HepG2 (cell line): ENCODE measurements around the gene FBXO33. TPM values are rescaled to one million over a fixed set of nuclear protein-coding genes. Genes with fewer than 3 reads are reported as not detected.

ENCODE experiments used
- FOXK1 ChIP-seq: sonication (generic); formaldehyde crosslinking; IDR thresholded peaks from 2 replicates; pipeline ENCODE4 v1.4.0; 2020; ENCODE audit warnings: low read depth, missing genetic modification reagents, borderline replicate concordance
- GABPA ChIP-seq, 2 experiments: IDR thresholded peaks; 2 replicates each; pipeline ENCODE4 v1.6.1; 2011 to 2016; ENCODE audit warnings: low read depth in 2 of 2, low read length in 1 of 2, missing biosample characterization in 1 of 2, missing genetic modification characterization in 1 of 2
- MTF1 ChIP-seq: sonication (generic); formaldehyde crosslinking; IDR thresholded peaks from 2 replicates; pipeline ENCODE4 v1.5.0; 2020; ENCODE audit warnings: missing genetic modification reagents
- NR2F2 ChIP-seq: IDR thresholded peaks from 2 replicates; pipeline ENCODE4 v1.6.1; 2012; ENCODE audit warnings: low read depth, inconsistent platforms, borderline replicate concordance
- PCBP1 ChIP-seq: fragments of 200-400 bp; formaldehyde crosslinking; IDR thresholded peaks from 2 replicates; pipeline ENCODE4 v1.6.1; 2017; ENCODE audit warnings: mild to moderate bottlenecking, low read depth, low read length, borderline replicate concordance
- SMYD3 ChIP-seq: sonication (generic); formaldehyde crosslinking; IDR thresholded peaks from 2 replicates; pipeline ENCODE4 v1.8.1; 2023; ENCODE audit warnings: mild to moderate bottlenecking, missing genetic modification reagents
- SP2 ChIP-seq: sonication (generic); formaldehyde crosslinking; IDR thresholded peaks from 2 replicates; pipeline ENCODE4 v1.5.1; 2020; ENCODE audit warnings: mild to moderate bottlenecking, missing genetic modification reagents
- TCF7 ChIP-seq: sonication (generic); IDR thresholded peaks from 2 replicates; pipeline ENCODE4 v1.6.1; 2016; ENCODE audit warnings: antibody characterized with exemption, low read depth
- ZNF253 ChIP-seq: sonication (generic); formaldehyde crosslinking; IDR thresholded peaks from 2 replicates; pipeline ENCODE4 v1.8.0; 2022; ENCODE audit warnings: mild to moderate bottlenecking, missing genetic modification reagents, borderline replicate concordance
- ZSCAN20 ChIP-seq: sonication (generic); formaldehyde crosslinking; IDR thresholded peaks from 2 replicates; pipeline ENCODE4 v1.4.0; 2020; ENCODE audit warnings: missing genetic modification reagents, mild to moderate bottlenecking, borderline replicate concordance
- polyA plus RNA-seq, 8 experiments: library from polyadenylated mRNA; depleted of rRNA in 3 of 8; stranded (reverse) in 7 of 8; unstranded in 1 of 8; fragments of >200 nt; fragmentation: Illumina TruSeq in 4 of 8; extraction: Trizol in 4 of 8; gene quantifications; 2 replicates each; pipeline versions ENCODE4 v1.2.1 to v1.2.3, GENCODE V29; 2011 to 2016; ENCODE audit warnings: low read depth in 4 of 8, missing spikeins in 1 of 8, mixed read lengths in 1 of 8; ENCODE audit not compliant: insufficient read depth in 1 of 8
- total RNA-seq, 5 experiments: library from RNA; depleted of rRNA; stranded (reverse); fragments of >200 nt; fragmentation: Illumina TruSeq; extraction: Trizol; gene quantifications; 2 replicates each; pipeline ENCODE4 v1.2.3, GENCODE V29; 2016; ENCODE audit warnings: low read depth in 1 of 5
- TF ChIP-seq, protein P1 (sequence below): IDR thresholded peaks from 2 replicates; pipeline ENCODE4 v1.4.0; 2020; ENCODE audit warnings: mild to moderate bottlenecking, missing genetic modification reagents
- TF ChIP-seq, protein P2 (sequence below): sonication (generic); formaldehyde crosslinking; IDR thresholded peaks from 2 replicates; pipeline ENCODE4 v1.5.0; 2020; ENCODE audit warnings: mild to moderate bottlenecking, missing genetic modification reagents
- TF ChIP-seq, protein P3 (sequence below): IDR thresholded peaks from 2 replicates; pipeline ENCODE4 v1.6.1; 2016; ENCODE audit warnings: missing compliant biosample characterization, missing genetic modification reagents, borderline replicate concordance
- TF ChIP-seq, protein P4 (sequence below): IDR thresholded peaks from 2 replicates; pipeline ENCODE4 v1.6.1; 2012; ENCODE audit warnings: low read length, improper control_type of control experiment
- TF ChIP-seq, protein P5 (sequence below): sonication (generic); formaldehyde crosslinking; IDR thresholded peaks from 2 replicates; pipeline ENCODE4 v1.8.0; 2022; ENCODE audit warnings: mild to moderate bottlenecking, missing genetic modification reagents, borderline replicate concordance

Gene FBXO33
- total and polyA plus RNA-seq, 2 of the 13 experiments (the other 11 are each of a cell fraction or from before 2014, with no cell fraction given), result 15.5 to 16.9 TPM

DNA sequence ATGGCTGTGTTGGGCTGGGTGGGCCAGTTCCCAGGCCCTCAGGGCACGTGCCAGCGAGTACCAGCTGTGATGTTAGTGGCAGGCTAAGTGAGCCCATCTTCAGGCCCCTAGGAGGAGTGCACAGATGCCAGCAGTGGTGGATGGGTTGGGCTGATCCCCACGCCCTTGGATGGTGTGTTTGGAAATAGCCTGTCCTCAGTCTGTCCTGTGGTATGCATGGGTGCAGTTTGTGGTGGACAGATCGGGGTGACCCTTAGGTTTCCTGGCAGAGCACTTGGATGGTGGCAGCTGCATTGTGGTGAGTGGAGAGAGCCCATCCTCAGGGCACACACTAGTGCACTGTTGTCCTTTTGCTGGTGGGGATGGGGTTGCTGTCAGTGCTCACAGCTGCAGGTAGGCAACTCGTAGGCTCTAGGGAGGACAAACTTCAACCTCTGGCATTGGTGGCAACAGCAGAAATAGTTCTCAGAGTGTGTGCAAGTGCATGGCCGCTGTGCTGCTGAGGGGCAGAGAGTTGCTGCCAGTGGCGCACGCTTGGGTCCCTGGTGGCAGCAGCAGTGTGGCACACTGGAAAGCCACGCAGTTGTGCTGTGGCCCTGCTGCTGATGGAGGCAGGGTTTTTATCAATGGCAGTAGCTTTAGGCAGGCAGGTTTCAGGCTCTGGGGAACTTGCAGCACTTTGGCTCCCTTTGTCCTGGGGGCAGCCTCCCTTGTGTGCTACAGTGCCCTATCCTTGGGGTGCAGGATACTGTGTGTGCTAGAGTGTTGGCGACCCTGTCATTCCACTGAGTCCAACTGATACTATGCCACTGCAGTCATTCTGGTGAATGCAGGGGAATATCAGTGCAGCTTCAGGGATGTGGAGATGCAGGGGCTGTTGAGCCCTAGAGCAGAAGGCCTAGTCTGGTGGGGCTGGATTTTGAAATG lies 65.5 kb downstream of the FBXO33 start (continued):
- TF ChIP-seq, protein P1, sequence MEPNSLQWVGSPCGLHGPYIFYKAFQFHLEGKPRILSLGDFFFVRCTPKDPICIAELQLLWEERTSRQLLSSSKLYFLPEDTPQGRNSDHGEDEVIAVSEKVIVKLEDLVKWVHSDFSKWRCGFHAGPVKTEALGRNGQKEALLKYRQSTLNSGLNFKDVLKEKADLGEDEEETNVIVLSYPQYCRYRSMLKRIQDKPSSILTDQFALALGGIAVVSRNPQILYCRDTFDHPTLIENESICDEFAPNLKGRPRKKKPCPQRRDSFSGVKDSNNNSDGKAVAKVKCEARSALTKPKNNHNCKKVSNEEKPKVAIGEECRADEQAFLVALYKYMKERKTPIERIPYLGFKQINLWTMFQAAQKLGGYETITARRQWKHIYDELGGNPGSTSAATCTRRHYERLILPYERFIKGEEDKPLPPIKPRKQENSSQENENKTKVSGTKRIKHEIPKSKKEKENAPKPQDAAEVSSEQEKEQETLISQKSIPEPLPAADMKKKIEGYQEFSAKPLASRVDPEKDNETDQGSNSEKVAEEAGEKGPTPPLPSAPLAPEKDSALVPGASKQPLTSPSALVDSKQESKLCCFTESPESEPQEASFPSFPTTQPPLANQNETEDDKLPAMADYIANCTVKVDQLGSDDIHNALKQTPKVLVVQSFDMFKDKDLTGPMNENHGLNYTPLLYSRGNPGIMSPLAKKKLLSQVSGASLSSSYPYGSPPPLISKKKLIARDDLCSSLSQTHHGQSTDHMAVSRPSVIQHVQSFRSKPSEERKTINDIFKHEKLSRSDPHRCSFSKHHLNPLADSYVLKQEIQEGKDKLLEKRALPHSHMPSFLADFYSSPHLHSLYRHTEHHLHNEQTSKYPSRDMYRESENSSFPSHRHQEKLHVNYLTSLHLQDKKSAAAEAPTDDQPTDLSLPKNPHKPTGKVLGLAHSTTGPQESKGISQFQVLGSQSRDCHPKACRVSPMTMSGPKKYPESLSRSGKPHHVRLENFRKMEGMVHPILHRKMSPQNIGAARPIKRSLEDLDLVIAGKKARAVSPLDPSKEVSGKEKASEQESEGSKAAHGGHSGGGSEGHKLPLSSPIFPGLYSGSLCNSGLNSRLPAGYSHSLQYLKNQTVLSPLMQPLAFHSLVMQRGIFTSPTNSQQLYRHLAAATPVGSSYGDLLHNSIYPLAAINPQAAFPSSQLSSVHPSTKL, result no peak
- TF ChIP-seq ZNF253 (CRISPR knock-in tag) (0 out of 2 replicates have a peak, but pooled peaks have one; percentile 32), SP2 (CRISPR knock-in tag) (no peak), ZSCAN20 (CRISPR knock-in tag) (no peak), GABPA (IDR thresholded peaks at IDR 0.05; ENCODE audit: low read depth, low read length) (peak; percentile 21), GABPA (CRISPR knock-in tag; IDR thresholded peaks at IDR 0.05; ENCODE audit: low read depth) (no peak), MTF1 (CRISPR knock-in tag) (no peak), FOXK1 (CRISPR knock-in tag) (no peak), SMYD3 (no peak), PCBP1 (no peak), NR2F2 (no peak), TCF7 (no peak)
- TF ChIP-seq, protein P2, sequence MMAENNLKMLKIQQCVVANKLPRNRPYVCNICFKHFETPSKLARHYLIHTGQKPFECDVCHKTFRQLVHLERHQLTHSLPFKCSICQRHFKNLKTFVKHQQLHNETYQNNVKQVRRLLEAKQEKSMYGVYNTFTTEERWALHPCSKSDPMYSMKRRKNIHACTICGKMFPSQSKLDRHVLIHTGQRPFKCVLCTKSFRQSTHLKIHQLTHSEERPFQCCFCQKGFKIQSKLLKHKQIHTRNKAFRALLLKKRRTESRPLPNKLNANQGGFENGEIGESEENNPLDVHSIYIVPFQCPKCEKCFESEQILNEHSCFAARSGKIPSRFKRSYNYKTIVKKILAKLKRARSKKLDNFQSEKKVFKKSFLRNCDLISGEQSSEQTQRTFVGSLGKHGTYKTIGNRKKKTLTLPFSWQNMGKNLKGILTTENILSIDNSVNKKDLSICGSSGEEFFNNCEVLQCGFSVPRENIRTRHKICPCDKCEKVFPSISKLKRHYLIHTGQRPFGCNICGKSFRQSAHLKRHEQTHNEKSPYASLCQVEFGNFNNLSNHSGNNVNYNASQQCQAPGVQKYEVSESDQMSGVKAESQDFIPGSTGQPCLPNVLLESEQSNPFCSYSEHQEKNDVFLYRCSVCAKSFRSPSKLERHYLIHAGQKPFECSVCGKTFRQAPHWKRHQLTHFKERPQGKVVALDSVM (CRISPR knock-in tag), result no peak
- TF ChIP-seq, protein P3, sequence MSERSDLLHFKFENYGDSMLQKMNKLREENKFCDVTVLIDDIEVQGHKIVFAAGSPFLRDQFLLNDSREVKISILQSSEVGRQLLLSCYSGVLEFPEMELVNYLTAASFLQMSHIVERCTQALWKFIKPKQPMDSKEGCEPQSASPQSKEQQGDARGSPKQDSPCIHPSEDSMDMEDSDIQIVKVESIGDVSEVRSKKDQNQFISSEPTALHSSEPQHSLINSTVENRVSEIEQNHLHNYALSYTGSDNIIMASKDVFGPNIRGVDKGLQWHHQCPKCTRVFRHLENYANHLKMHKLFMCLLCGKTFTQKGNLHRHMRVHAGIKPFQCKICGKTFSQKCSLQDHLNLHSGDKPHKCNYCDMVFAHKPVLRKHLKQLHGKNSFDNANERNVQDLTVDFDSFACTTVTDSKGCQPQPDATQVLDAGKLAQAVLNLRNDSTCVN (CRISPR knock-in tag), result no peak
- TF ChIP-seq, protein P4, sequence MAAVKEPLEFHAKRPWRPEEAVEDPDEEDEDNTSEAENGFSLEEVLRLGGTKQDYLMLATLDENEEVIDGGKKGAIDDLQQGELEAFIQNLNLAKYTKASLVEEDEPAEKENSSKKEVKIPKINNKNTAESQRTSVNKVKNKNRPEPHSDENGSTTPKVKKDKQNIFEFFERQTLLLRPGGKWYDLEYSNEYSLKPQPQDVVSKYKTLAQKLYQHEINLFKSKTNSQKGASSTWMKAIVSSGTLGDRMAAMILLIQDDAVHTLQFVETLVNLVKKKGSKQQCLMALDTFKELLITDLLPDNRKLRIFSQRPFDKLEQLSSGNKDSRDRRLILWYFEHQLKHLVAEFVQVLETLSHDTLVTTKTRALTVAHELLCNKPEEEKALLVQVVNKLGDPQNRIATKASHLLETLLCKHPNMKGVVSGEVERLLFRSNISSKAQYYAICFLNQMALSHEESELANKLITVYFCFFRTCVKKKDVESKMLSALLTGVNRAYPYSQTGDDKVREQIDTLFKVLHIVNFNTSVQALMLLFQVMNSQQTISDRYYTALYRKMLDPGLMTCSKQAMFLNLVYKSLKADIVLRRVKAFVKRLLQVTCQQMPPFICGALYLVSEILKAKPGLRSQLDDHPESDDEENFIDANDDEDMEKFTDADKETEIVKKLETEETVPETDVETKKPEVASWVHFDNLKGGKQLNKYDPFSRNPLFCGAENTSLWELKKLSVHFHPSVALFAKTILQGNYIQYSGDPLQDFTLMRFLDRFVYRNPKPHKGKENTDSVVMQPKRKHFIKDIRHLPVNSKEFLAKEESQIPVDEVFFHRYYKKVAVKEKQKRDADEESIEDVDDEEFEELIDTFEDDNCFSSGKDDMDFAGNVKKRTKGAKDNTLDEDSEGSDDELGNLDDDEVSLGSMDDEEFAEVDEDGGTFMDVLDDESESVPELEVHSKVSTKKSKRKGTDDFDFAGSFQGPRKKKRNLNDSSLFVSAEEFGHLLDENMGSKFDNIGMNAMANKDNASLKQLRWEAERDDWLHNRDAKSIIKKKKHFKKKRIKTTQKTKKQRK, result no peak
- TF ChIP-seq, protein P5, sequence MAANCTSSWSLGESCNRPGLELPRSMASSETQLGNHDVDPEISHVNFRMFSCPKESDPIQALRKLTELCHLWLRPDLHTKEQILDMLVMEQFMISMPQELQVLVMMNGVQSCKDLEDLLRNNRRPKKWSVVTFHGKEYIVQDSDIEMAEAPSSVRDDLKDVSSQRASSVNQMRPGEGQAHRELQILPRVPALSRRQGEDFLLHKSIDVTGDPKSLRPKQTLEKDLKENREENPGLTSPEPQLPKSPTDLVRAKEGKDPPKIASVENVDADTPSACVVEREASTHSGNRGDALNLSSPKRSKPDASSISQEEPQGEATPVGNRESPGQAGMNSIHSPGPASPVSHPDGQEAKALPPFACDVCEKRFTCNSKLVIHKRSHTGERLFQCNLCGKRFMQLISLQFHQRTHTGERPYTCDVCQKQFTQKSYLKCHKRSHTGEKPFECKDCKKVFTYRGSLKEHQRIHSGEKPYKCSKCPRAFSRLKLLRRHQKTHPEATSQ, result no peak
